NCI-H345 treated with DMSO at 0.1 percent for 48 hours (cell line): Measurements from ENCODE around the gene NLGN1.

Experiments
- DNase-seq: peaks from one replicate; lab custom pipeline; 2025; ENCODE audit not compliant: unreplicated experiment; lab: John Stamatoyannopoulos, UW

The NLGN1 gene

DNA sequence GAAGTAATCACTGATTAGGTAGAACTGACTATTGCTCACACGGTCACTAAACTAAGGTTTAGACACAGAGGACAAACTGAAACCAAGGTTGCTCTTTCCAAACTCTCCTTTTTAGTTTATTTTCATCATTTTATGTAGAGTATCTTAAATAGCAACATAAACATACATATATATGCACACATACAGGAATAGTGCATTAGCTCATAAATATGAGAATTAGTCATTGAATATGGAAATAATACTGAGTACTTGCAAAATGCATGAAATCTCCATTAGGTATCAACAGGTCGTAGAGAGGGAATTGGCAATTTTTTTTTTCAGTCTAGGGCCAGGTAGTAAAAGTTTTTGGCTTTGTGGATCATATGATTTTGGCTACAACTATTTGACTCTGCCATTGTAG, 557.1 kb downstream of the NLGN1 start:
- DNase-seq, result no peak

DNA sequence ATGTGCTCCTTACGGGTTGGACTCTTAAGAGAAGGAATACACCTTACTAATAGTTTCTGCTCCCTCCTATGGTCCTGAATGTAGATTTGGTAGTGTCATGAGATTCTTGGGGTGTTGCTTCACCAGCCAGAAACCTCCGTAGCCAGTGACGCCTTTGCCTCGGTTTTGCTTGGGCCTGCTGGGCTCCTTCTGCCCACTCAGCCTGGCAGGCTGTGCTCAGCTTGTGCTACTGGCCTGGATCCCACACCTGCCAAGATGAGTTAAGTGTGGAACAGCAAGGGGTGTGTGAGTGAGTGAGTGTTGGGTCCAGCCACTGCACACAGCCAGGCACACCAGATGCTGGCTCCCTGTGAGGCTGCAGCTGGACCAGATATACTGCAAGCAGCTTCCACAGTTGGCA, 560.1 kb downstream of the NLGN1 start:
- DNase-seq, result no peak

DNA sequence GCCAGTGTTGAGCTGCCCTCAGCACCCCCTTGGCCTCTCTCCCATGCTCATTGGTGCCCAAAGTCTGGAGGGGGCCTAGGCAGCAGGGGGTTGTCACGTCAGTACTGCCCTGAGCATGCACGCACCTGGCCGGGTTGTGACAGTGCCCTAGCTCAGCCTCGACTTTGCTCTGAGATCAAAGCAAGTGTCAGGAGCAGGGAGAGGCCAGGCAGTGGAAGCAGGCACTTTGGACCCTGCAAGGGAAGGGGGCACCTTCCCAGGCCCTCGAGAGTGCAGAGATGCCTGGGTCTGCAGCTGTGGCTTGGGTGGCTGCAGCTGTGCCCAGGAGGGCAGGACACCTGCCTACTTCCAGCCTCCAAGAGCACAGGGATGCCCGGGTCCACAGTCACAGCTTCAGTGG, 561.3 kb downstream of the NLGN1 start:
- no peak for DNase-seq

DNA sequence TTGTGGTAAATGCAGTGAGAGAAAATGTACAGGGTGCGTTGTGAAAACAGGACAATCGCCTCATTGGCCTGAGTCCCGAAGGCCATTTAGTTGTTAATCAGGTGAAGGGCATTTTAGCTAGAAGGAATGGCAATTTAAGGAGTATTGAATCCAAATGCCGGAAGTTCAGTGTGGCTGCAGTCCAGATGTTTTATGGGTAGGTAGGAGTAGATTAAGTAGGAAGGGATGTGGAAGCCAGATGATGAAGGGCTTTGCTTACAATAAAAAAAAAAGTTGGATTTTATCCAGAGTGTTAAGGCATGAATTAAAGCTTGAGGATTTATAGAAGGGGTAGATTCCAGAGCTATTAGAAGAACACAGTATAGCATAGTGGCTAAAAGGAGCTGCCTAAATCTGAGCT, 572.7 kb downstream of the NLGN1 start:
- no peak for DNase-seq

DNA sequence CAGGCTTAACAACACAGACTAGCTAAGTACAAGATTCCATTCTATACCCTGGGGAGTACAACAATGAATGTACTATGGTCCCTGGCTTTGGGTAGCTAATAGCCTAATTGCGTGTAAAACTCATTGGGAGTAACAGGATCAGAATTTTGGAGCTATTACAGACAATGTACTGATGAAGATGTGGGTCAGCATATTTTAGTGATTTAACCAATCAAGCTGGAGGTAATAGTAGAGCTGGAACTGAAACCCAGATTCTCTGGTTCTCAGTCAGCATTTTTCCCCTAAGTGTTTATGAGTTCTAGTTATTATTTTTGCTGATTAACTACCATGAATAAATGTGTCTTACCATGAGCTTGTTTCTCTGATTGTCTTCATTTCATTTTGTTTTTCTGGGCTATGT, 578.7 kb downstream of the NLGN1 start:
- DNase-seq, result no peak

DNA sequence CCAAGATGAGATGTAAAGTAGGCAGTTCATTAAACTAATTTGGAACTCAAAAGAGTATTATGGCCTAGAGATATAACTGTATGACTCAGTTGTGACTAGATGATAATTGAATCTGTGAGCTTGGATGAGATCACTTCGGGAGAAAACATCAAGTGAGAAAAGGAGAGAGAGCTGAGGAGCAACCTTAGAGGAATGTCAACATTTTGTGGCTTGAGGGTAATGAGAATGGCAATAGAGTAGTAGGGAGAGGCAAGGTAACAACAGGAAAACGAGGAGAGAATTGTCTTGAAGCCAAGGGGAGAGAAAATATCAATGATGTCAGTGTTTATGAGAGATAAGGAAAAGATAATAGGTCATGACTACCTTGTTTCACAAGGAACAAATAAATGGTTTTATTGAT, 580.2 kb downstream of the NLGN1 start:
- no peak for DNase-seq

DNA sequence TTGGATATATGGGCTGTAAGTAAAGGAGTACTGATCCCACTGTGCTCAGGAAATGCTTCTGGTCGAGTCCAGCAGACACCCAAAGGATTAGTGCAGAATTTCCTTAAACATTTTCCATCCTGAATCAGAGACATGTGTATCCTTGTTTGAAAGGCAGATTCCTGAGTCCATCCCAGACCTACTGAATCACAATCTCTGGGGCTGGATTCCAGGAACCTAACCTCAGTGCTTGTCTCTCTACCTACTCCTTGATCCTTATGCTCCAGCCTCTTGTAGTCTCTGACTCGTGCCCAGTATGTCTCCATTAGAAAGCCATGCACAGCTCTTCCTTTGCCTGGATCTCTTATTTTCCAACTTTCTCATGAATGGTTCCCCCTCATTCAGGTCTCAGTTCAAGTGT, 585.8 kb downstream of the NLGN1 start:
- no peak for DNase-seq

DNA sequence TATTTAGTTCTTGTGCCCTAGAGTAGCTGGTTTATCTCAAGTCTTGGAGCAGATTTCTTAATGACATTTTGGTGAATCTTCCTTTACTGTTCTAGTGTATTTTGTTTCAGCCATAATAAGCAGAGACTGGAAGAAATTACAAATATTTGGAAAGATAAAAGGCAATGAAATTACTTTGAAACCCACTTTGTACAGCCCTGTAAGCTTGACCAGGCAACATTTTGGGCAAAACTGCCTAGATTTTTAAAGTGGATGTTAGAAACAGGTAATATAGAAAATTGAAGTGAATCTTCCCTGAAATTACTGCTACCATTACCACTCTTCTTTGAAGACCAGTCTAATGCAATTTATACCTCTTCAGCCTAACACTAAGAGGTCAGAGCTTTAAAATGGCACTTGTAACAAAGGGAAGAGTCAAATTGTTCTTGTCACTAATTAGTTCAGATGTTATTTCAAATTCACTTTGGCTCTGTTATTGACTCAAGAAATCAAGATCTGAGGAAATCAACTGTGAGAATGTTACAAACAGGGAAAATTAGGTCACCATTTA, 589.4 kb downstream of the NLGN1 start:
- no peak for DNase-seq

DNA sequence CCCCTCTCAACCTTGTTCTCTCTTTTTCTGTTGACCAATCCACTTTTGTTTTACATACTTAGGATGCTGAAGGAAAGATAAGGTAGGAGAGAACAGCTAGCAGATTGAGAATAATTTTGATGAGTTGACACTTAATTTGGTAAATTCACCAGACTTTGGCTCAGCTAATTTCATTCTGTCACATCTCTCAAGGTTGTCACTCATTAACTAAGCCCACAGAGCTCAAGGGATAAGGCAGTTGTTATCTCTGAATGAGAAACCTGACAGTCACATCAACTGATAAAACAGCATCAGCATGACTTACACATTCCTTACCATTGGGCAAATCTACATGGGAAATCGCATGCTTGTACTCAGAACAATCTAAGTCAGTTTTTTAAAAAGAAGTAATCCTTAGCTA, 591.4 kb downstream of the NLGN1 start:
- no peak for DNase-seq

DNA sequence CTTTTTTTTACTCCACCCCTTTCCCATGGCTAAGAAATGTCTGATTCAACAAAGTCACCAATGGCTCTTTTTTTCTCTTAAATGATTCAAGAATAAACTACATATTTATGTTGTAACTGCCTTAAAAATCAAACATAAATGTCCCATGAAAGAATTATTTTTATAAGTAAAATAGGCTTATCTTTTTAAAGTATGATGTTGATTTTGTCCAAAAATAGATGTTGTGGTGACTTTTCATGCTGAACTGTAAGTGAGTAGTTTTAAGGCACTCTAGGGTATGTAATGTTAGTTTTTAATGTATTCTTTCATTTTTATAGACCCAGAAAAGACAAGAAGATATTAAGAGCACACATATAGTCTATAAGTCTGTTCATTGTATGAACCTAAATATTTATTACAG, 594.9 kb downstream of the NLGN1 start:
- no peak for DNase-seq

DNA sequence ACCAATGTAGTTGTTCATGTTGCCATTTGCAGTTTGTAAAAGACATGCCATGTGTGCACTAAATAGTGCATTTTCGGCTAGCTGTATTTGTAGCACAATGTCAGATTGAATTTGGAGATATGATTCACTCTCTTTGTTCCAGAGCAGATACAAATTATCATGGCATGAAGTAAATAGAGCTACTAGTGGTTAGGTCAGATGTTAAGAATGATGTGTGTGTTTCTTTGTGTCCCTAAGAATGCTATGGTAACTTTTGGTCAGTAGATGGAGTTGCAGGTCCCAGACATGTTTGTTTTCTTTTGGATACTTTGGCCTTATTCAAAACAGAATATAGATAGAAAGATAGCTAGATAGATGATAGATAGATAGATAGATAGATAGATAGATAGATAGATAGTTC, 595.8 kb downstream of the NLGN1 start:
- DNase-seq, result no peak

DNA sequence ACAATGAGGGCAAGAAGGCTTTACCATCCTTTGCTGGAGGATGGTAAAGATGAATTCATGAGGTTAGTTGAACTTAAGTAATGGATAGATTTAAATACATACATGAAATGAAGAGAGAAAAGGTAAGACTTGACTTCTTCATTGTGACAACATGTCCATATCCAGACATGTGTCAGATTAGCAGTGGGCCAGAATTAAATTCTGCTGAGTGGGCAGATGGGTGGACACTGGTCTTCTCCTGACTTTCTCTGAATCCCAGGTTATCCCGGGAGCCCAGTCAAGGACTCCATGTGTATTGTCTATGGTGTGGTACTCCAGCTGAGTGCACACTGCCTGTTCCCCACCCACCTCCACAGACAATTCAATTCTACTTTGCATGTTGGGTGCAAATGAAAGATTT, 603.1 kb downstream of the NLGN1 start:
- DNase-seq, result no peak

DNA sequence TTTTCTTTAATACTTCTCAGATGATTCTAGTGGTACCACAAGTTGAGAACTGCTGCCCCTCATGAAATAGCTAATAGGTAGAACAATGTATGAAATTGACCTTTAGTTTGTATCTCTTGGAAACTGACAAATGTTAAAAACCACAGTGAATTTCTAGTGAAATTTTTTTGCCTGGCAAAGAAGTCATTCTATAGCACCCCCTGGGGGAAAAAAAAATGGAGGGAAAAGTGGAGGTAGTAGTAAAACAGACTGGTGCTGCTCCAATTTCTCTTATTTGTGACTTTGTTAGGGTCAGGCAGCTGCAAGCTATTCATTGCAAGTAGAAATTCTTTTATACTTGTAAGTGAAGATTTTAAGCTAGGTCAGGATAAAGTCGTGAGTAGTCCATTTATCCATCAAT, 605.0 kb downstream of the NLGN1 start:
- no peak for DNase-seq

DNA sequence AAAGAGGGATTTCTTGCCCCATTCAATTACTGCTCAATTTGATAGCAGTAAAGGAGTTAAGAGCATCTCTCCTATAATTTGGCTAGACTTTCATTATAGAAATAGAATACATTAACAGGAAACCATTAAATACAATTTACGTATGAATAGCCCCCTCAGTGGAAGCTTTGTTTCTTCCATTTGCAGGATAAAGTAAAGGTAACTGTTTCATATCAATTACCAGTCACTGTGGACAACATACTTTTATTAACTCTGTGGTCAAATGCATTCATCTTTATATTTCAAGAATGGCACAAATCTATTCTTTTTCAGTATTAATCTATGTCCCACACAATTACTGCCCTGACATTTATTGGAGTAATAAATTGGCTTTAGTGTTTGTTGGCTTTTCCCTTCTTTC, 613.4 kb downstream of the NLGN1 start:
- DNase-seq, result no peak

DNA sequence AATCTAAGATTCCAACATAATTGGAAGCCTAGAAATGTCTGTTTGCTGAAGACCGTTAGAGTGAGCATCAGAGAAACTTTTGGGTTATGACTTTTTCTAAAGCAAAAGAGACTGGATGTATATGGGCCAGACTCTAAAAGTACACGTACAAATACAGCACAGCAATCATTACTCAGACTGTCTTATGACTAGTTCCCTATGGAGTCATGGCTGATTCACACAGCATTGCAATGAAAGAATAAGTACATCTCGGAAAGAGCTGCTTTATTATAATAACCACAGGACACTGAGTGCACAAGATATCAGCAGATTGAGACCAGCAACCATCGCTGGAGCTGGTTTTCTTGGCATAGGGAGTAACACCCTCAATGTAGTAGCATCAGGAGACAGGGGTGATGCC, 618.6 kb downstream of the NLGN1 start:
- DNase-seq, result no peak

DNA sequence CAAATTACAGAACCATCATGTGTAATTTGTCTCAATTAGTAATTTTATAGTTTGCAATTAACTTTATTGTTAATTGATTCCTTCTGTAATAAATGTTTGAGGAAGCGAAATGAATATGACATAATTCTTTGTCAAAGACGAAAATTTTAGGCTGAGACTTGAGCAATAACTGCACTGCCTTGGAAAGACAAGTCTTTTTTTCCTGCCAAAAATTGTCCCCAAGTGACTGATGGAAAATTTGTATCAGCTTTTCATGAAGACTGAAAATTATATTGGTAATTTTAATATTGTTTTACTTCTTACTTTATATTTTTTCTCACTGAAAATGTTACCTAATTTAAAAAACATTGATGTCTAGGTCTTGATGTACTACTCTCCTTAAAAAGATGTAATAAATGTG, 622.6 kb downstream of the NLGN1 start:
- no peak for DNase-seq

DNA sequence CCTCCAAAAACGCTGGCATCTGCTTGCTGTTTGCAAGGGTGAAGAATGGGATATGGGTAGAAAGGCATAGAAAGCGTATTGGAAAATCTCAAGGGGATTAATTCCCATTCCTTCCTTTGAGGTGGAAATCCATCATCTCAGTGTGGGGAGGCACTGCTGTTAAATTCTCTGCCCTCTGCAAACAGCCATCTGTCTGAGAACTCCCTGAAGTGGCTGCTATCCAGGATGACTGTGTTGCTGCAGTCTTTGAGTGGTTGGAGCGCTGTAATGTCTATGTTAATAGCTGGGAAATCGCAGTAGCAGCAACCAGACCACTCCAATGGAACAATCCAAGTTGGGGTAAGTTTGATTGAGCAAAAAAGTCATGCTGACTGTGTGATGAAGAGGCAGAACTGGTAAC, 625.9 kb downstream of the NLGN1 start:
- DNase-seq, result peak; percentile 2

DNA sequence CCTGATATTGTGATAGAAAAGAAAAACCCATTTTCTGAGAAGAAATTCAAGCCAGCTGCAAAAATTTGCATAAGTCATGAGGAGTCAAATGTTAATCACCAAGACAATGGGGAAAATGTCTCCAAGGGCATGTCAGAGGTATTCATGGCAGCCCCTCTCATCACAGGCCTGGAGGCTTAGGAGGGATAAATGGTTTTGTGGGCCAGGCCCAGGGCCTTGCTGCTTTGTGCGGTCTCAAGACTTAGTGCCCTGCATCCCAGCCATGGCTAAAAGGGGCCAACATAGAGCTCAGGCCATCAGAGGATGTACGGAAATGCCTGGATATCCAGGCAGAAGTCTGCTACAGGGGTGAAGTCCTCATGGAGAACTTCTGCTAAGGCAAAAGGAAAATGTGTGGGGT, 631.1 kb downstream of the NLGN1 start:
- no peak for DNase-seq

DNA sequence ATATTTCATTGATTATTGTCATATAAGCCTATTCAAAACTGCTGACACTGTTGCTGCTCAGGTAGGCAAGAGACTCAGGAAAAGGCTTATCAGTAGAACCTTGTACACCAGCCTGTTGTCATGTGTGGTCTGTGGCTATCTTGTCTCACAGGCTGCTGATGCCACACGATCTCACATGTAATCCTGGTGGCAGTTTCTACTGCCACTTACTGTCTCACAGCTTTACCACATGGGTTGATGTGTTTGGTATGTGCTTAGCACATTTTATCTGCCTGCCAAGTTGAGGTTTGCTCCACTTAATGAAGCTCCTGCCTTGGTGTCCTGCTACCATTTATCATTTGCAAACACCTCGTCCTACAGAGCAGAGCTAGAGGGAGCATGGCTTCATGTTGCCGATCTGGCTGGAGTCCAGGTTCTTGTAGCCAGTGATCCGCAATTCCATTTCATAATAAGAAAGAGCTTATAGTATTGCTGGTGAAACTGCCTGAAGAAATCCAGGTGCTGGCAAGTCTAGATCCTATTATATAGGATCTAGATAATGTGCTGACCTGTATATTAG, 637.9 kb downstream of the NLGN1 start:
- peak; percentile 47 for DNase-seq

DNA sequence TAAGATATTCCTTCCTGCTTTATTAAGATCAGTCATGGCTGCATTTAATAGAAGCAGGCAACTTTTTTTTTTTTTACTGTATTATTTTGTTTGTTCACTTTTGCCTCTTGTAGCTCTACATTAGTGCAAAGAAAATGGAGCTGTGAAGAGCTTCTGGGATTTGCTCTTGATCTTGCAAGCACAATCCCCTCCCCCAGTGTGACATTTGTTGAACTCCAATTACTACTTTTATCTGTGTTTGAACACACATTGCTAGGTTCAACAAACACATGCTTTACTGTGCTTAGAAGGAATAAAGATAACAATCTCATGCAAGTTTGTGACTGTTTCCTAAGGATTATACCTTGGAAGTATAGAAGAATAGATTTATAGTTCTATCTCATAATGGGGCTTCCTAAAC, 648.8 kb downstream of the NLGN1 start:
- no peak for DNase-seq

DNA sequence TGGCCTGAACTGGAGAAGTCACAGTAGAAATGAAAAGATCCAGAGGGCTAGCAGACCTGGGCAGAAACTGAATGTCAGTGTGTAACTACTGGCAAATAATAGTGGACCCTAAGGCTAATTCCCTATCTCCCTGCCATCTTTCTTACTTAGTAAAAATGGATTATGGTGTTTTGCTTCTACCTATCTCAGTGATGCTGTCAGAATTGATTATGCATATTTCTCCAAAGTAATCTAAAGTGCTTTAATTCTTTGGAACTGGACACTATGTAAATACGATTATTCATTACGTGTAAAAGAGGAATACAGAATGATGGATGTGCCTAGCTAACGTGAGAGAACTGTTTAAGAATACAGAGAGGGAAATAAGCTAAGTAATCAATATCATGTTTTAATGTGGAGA, 651.9 kb downstream of the NLGN1 start:
- no peak for DNase-seq

DNA sequence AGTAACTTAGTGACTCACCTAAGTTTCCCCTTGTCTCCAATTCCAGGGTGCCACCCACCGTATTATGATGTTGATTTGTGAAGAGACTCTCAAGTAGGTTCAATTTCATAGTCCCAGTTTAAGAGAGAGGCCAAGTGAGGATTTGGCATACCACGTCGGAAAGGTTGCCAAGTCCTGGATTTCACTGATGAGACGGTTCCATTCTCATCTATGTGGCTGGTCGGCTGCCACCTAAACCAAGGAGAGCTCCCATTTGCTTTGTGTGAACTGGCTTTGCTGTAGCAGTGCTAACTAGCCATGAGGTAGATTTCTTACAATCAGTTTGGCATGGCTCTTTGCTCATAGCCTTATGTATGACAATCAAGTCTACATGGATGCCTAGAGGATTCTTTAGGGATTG, 653.6 kb downstream of the NLGN1 start:
- DNase-seq, result no peak

DNA sequence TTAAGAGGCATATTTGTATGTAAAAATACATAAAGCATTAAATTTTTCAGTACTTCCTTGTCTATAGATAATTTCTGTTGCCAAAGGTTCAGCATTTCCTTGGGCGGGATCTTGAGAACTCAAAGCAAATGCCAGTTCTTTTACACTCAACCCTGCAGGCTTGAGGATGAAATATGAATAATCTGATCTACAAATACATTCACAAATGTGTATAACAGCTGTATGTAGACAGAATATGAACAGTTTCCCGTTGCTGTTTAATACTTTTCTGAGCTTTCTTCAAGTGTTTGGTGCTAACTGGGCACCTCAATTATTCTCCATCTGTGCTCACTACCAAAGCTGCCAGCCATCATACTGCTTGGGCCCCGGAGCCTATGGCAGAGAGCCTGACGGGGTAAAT, 661.3 kb downstream of the NLGN1 start:
- no peak for DNase-seq

DNA sequence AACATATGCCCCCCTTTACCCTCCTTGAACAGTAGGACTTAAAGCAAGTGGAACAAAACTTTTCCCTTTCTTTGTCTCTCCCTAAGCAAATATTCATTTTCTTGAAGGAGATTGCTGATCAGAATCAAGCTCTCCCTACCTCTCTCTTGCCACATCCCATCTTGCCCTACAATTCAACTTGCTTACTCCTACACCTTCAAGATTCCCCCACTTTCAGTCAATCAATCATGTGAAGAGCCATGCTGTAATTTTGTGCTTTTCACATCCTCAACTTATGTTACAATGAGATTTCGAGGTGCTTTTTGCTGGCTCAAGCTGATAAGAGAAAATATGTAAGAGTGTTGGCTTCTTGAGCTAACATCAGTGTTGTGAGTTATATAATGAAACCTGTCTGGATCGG, 662.9 kb downstream of the NLGN1 start:
- no peak for DNase-seq
